Esophagus mucosa (tissue), 1 donor: ENCODE results near the gene KCNA4. TPM values are rescaled to one million over a fixed set of nuclear protein-coding genes. Genes with fewer than 3 reads are reported as not detected.
"Not testable (repeated sequence)": the region's sequence is repeated elsewhere in the genome, so short reads cannot be mapped to it uniquely, and the experiment has no call there.

Experiments
- ATAC-seq: fragments of 200-7000 bp; cut with Tn5 transposase; one replicate; pipeline ENCODE4 v1.9.1; 2020
- total RNA-seq: library from RNA; stranded (reverse); gene quantifications from one replicate; pipeline ENCODE4 v1.2.4, GENCODE V29; 2023
- donor health status: DM: yes; HTN: yes; CAD: no.

The KCNA4 gene
- total RNA-seq, 1 donor from 2014 or later = not detected

DNA sequence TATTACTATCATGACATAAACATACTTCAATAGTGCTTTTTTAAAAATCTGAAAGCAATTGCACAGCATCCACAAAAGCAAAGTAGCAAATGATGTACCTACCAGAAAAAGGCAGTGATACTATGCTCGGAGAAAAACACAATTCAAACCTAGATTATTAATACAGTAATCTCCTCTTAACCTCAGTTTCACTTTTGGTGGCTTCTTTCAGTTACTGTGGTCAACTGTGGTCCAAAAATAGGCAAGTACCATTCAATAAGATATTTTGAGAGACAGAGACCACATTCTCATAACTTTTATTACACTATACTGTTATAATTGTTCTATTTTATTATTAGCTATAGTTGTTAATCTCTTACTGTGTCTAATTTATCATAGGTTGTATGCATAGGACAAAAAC is 20.8 kb downstream of the KCNA4 start:
- no peak for ATAC-seq

DNA sequence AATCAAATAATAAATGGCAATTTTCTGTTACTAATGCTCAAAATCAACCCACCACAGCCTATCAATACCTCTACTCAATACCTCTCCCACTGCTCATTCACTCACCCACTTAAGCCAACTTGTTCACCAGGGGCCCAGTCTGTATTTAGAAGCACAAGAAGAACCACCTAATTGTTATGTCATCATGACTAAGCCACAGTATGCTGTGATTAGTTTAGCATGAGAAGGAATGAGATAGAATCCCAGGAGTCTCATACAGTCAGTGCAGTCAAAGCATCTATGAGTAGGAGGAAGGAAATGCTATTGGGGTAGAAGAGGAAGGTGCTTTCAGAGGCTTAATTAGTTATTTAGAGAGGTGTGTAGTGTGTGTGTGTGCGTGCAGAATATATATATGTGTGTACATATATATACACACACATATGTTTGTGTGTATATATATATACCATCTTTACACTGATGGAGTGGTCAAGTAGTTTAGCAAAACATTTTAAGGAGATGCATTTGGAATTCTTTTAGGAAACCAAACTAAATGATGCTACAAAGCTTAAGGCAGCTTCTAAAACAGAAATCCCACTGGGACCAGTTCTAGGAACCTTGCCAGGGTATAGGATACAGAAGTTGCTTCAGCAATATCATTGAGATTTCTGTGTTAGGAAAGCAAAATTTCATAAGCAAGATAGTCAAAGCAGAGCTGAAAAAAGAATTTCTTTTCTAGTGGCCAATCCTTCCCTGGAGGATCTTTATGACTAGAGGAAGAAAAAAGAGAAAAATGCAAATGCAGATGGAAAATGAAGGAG is 27.5 kb downstream of the KCNA4 start:
- no peak for ATAC-seq

DNA sequence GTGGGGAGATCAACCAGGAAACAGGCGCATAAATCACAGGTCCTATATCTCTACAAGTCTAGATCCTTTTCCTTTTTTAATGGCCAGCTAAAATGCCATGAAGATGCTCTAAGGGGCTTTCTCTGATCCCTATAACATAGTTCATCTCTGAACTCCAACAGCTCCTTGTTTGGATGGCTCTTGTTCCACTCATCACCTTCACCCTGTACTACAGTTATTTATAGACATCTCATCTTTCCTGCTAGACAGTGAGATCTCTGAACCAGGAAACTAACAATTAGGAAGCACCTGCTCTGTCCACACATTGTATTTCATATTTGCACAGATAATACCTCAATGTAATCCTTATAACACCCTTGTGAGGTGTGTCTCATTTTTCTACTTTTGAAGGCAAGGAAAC is 31.6 kb downstream of the KCNA4 start:
- ATAC-seq = no peak

DNA sequence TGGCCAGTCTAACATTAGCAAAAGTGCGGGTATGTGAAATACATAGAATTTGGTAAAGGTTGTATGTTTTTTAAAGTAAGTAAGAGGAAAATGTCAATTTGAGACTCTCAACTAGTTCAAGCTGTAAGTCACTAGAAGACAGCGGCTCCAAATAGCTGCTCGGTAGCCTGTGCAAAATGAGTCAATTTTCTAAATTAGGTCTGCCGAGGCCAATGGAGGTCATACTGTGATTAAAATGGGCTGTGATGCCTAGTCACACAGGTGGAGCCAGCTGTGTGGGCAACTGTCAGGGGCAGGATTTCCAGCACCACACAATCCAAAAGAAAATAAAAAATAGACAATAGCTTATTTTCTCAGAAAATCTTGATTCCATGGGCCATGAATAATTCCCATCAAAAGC is 32.3 kb downstream of the KCNA4 start:
- no peak for ATAC-seq

DNA sequence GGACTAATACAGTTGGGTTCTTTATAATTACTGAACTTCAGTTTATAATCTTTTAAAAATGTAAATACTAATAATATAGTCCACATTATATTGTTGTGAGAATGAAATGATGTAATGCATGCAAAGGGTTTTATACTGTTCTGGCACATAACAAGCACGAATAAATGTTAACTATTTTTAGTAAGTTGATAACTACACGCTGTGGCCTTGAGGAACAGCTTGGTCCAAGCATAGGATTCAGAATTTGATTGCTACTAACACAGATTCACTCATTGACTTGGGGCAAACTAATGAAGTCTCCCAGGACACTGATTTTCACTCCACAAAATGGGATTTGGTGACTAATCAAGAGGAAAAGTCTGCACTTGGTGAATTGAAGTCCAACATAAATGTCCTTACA is 38.3 kb downstream of the KCNA4 start:
- ATAC-seq = no peak

DNA sequence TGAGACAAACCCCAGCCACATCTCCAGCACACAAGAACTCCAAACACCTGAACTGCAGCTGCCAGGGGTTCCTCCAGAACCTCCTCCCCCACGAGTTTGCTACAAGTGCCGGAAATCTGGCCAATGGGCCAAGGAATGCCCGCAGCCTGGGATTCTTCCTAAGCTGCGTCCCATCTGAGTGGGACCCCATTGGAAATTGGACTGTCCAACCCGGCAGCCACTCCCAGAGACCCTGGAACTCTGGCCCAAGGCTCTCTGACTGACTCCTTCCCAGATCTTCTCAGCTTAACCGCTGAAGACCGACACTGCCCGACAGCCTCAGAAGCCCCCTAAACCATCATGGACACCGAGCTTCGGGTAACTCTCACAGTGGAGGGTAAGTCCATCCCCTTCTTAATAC is 41.2 kb downstream of the KCNA4 start:
- not testable (repeated sequence) for ATAC-seq

DNA sequence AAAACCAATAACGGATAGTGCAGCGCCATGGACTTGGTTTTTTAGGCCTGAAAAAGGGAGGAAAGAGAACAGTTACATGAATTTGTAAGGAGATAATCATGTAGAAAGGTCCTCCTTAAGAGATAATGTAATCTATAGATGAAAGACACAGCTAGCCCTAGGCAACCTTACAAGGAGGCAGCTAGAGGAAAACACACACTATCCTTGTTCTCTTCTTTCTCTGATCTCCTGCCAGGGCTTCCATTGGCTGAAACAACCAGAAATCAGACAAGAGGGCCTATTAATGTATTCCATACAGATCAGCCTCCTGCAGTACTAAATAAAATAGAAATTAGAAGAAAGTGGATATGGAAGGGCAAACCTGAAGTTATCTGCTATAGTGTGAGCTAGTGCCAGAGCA is 53.0 kb downstream of the KCNA4 start:
- no peak for ATAC-seq

DNA sequence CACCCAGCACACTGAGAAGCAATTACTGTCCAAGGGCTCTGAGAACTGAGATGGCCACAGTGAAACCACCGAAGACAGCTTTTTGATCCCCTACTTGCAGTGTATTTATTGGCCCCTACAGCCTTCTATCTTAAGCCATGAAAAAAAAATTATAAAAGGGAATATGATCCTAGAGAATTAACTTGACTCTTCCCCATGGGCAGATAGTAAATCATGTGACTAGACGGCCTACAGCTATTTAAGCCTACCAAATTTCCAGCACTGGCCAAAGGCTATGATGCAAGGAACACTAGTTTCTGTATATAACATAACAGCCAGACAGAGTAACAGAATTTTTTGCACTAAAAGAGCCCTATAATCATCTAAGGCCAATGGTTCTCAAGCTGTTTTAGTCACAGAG is 53.8 kb downstream of the KCNA4 start:
- ATAC-seq = no peak

DNA sequence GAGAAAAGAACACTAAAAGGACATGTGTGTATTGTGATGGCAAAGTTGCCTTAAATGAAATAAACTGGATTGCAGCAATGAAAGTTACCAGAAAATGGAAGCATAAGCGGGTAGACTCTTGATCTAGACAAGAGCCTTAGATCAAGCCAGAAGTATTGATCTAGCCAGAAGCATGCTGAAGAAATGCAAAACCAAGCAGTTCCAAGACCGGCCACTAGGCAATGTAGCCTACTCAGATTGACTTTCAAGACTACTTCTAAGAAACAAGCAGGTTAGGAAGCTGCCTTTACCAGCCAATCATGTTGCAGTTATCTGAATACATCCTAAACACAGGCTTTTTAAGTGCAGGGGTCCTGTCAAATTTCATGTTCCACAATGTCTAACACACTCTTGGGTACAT is 54.6 kb downstream of the KCNA4 start:
- no peak for ATAC-seq

Other genes starting within 250 kb of the KCNA4 start
- gene FSHB, start 214.0 kb upstream of the KCNA4 start, total RNA-seq = not detected